ENCODE results near the gene PSMA6. TPM values are rescaled to one million over a fixed set of nuclear protein-coding genes. Genes with fewer than 3 reads are reported as not detected.

The PSMA6 gene
- total and polyA plus RNA-seq, 2 of the 13 experiments (the other 11 are each of a cell fraction or from before 2014, with no cell fraction given) = 525 to 1,109 TPM

GRCh38 chr14:35341751-35342488, 49.7 kb downstream of the PSMA6 start (continued):
- peak; percentile 61; the same call in 1 of the 2 replicates for TF ChIP-seq ZNF205 (CRISPR knock-in tag; IDR thresholded peaks at IDR 0.05)
- TF ChIP-seq ZNF607 (CRISPR knock-in tag; IDR thresholded peaks at IDR 0.05; ENCODE audit: borderline replicate concordance) = no peak
- TF ChIP-seq ZNF234 (CRISPR knock-in tag; conservative IDR thresholded peaks at IDR 0.05) = no peak
- peak; percentile 20; the same call in 1 of the 2 replicates for TF ChIP-seq BORCS8-MEF2B (CRISPR knock-in tag; IDR thresholded peaks at IDR 0.05)
- no peak for TF ChIP-seq RBM22 (optimal IDR thresholded peaks at IDR 0.05; ENCODE audit: low read length)
- TF ChIP-seq, protein P1, sequence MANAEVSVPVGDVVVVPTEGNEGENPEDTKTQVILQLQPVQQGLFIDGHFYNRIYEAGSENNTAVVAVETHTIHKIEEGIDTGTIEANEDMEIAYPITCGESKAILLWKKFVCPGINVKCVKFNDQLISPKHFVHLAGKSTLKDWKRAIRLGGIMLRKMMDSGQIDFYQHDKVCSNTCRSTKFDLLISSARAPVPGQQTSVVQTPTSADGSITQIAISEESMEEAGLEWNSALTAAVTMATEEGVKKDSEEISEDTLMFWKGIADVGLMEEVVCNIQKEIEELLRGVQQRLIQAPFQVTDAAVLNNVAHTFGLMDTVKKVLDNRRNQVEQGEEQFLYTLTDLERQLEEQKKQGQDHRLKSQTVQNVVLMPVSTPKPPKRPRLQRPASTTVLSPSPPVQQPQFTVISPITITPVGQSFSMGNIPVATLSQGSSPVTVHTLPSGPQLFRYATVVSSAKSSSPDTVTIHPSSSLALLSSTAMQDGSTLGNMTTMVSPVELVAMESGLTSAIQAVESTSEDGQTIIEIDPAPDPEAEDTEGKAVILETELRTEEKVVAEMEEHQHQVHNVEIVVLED (CRISPR knock-in tag; IDR thresholded peaks at IDR 0.05; ENCODE audit: borderline replicate concordance) = 0 out of 2 replicates have a peak, but pooled peaks have one; percentile 38
- no peak for TF ChIP-seq SMC3 (IDR thresholded peaks at IDR 0.05; ENCODE audit: low read length)
- TF ChIP-seq DR1 (CRISPR knock-in tag; IDR thresholded peaks at IDR 0.05) = no peak
- TF ChIP-seq ATRX (CRISPR knock-in tag; IDR thresholded peaks at IDR 0.05; ENCODE audit: borderline replicate concordance) = no peak
- TF ChIP-seq FOXO1 (CRISPR knock-in tag; IDR thresholded peaks at IDR 0.05) = peak; percentile 55; the same call in 1 of the 2 replicates
- TF ChIP-seq MAFF (IDR thresholded peaks at IDR 0.05; ENCODE audit: low read depth, low read length) = no peak
- TF ChIP-seq, protein P2, sequence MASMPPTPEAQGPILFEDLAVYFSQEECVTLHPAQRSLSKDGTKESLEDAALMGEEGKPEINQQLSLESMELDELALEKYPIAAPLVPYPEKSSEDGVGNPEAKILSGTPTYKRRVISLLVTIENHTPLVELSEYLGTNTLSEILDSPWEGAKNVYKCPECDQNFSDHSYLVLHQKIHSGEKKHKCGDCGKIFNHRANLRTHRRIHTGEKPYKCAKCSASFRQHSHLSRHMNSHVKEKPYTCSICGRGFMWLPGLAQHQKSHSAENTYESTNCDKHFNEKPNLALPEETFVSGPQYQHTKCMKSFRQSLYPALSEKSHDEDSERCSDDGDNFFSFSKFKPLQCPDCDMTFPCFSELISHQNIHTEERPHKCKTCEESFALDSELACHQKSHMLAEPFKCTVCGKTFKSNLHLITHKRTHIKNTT (CRISPR knock-in tag; IDR thresholded peaks at IDR 0.05) = no peak
- no peak for TF ChIP-seq TEAD3 (CRISPR knock-in tag; optimal IDR thresholded peaks at IDR 0.05; ENCODE audit: borderline replicate concordance)
- peak; percentile 90 for TF ChIP-seq MEIS1 (CRISPR knock-in tag; IDR thresholded peaks at IDR 0.05; ENCODE audit: borderline replicate concordance)
- TF ChIP-seq PITX1 (CRISPR knock-in tag; IDR thresholded peaks at IDR 0.05) = peak; percentile 69
- no peak for TF ChIP-seq REL (CRISPR knock-in tag; conservative IDR thresholded peaks at IDR 0.05)
- no peak for TF ChIP-seq ZSCAN20 (CRISPR knock-in tag; IDR thresholded peaks at IDR 0.05; ENCODE audit: borderline replicate concordance)
- no peak for TF ChIP-seq MBD4 (IDR thresholded peaks at IDR 0.05; ENCODE audit: borderline replicate concordance, low read length)
- TF ChIP-seq HOXD1 (CRISPR knock-in tag; IDR thresholded peaks at IDR 0.05) = no peak
- peak; percentile 46; the same call in 1 of the 2 replicates for TF ChIP-seq TFDP1 (CRISPR knock-in tag; IDR thresholded peaks at IDR 0.05; ENCODE audit: borderline replicate concordance)
- no peak for TF ChIP-seq NR0B2 (CRISPR knock-in tag; IDR thresholded peaks at IDR 0.05)
- TF ChIP-seq EP300 (IDR thresholded peaks at IDR 0.05; ENCODE audit: low read depth in 2 of 2, low read length in 2 of 2) = peak in 1 of 2 experiments; percentile 6; a peak in 1 of 4 replicates
- TF ChIP-seq EP300 (CRISPR knock-in tag; IDR thresholded peaks at IDR 0.05; ENCODE audit: borderline replicate concordance) = peak; percentile 30; the same call in 1 of the 2 replicates
- peak; percentile 97 for TF ChIP-seq ZNF292 (CRISPR knock-in tag; IDR thresholded peaks at IDR 0.05; ENCODE audit: borderline replicate concordance, low read depth)
- TF ChIP-seq ISL2 (CRISPR knock-in tag; IDR thresholded peaks at IDR 0.05) = no peak; the same call in 1 of the 2 replicates
- TF ChIP-seq NBN (conservative IDR thresholded peaks at IDR 0.05) = no peak
- peak; percentile 80; the same call in 1 of the 2 replicates for TF ChIP-seq ERF (CRISPR knock-in tag; IDR thresholded peaks at IDR 0.05)
